GDM1 (cell line): ENCODE measurements around the gene ALG5.

Experiments used
- DNase-seq: peaks from one replicate; lab custom pipeline; 2025; lab: John Stamatoyannopoulos, UW

ALG5 gene

GRCh38 chr13:36979361-36980050, 19.6 kb downstream of the ALG5 start:
- no peak for DNase-seq

GRCh38 chr13:36975172-36975571, 24.0 kb downstream of the ALG5 start:
- DNase-seq = no peak

GRCh38 chr13:36973621-36974295, 25.4 kb downstream of the ALG5 start:
- no peak for DNase-seq

- DNase-seq = no peak
Measured at GRCh38 chr13:36973009-36973408, 26.1 kb downstream of the ALG5 start.

- DNase-seq = no peak
Measured at GRCh38 chr13:36966404-36966803, 32.7 kb downstream of the ALG5 start.

- no peak for DNase-seq
Measured at GRCh38 chr13:36965767-36966166, 33.4 kb downstream of the ALG5 start.

- DNase-seq = no peak
Measured at GRCh38 chr13:36959456-36960116, 39.6 kb downstream of the ALG5 start.

- DNase-seq = no peak
Measured at GRCh38 chr13:36954542-36954941, 44.6 kb downstream of the ALG5 start.

GRCh38 chr13:36950920-36951319, 48.2 kb downstream of the ALG5 start:
- DNase-seq = no peak

GRCh38 chr13:36950330-36950729, 48.8 kb downstream of the ALG5 start:
- no peak for DNase-seq

- DNase-seq = no peak
Measured at GRCh38 chr13:36945078-36945477, 54.1 kb downstream of the ALG5 start.

- DNase-seq = no peak
Measured at GRCh38 chr13:36925603-36926002, 73.5 kb downstream of the ALG5 start.

GRCh38 chr13:36924001-36924400, 75.1 kb downstream of the ALG5 start:
- DNase-seq = no peak

- DNase-seq = no peak
Measured at GRCh38 chr13:36921631-36922301, 77.4 kb downstream of the ALG5 start.

- no peak for DNase-seq
Measured at GRCh38 chr13:36920616-36921185, 78.4 kb downstream of the ALG5 start.

GRCh38 chr13:36919833-36920615, 79.1 kb downstream of the ALG5 start, which contains the start of gene SMAD9:
TSS of gene SMAD9 (minus strand) at chr13:36920238. CDS start at chr13:36879689, 40,549 bp downstream.
- no peak for DNase-seq

- DNase-seq = no peak
Measured at GRCh38 chr13:36919171-36919832, 79.8 kb downstream of the ALG5 start.

GRCh38 chr13:36918246-36919131, 80.7 kb downstream of the ALG5 start:
- DNase-seq = no peak

GRCh38 chr13:36917311-36917710, 81.8 kb downstream of the ALG5 start:
- DNase-seq = no peak
